HK-2 (cell line): Measurements from ENCODE around the gene LAG3.
"Not testable (repeated sequence)": the region's sequence is repeated elsewhere in the genome, so short reads cannot be mapped to it uniquely, and the experiment has no call there.

ENCODE experiments used
- DNase-seq: peaks from one replicate; pipeline ENCODE4 v3.0.0-alpha.2; 2018; ENCODE audit not compliant: unreplicated experiment

LAG3 gene

GRCh38 chr12:6772331-6772695, at the start of gene LAG3:
Gene LAG3 (plus strand): TSS chr12:6772520. CDS start chr12:6772853, 333 bp downstream.
- no peak for DNase-seq

GRCh38 chr12:6722863-6723262, 49.5 kb upstream of the LAG3 start:
- DNase-seq, result no peak

GRCh38 chr12:6723607-6724408, 48.5 kb upstream of the LAG3 start, which contains the start of gene COPS7A:
Gene COPS7A (plus strand): TSS chr12:6724046. CDS start chr12:6724657, 611 bp downstream.
- DNase-seq, result peak; percentile 99

GRCh38 chr12:6724409-6724797, 47.9 kb upstream of the LAG3 start:
- DNase-seq, result peak; percentile 56

GRCh38 chr12:6725350-6725749, 47.0 kb upstream of the LAG3 start:
- DNase-seq, result no peak

GRCh38 chr12:6729186-6729585, 43.1 kb upstream of the LAG3 start:
- no peak for DNase-seq

GRCh38 chr12:6730169-6730568, 42.2 kb upstream of the LAG3 start:
- DNase-seq, result no peak

GRCh38 chr12:6734506-6735387, 37.6 kb upstream of the LAG3 start:
- no peak for DNase-seq

GRCh38 chr12:6735448-6736191, 36.7 kb upstream of the LAG3 start:
- peak; percentile 54 for DNase-seq

- no peak for DNase-seq
Measured at GRCh38 chr12:6736754-6737153, 35.6 kb upstream of the LAG3 start.

- not testable (repeated sequence) for DNase-seq
Measured at GRCh38 chr12:6742080-6742479, 30.2 kb upstream of the LAG3 start.

GRCh38 chr12:6742834-6743233, 29.5 kb upstream of the LAG3 start:
- DNase-seq, result no peak

GRCh38 chr12:6743300-6743699, 29.0 kb upstream of the LAG3 start:
- not testable (repeated sequence) for DNase-seq

- DNase-seq, result peak; percentile 11
Measured at GRCh38 chr12:6745741-6746525, 26.4 kb upstream of the LAG3 start.

GRCh38 chr12:6747216-6747615, 25.1 kb upstream of the LAG3 start:
- DNase-seq, result no peak

GRCh38 chr12:6748761-6749160, 23.6 kb upstream of the LAG3 start:
- DNase-seq, result no peak

GRCh38 chr12:6750506-6750905, 21.8 kb upstream of the LAG3 start:
- no peak for DNase-seq

- DNase-seq, result no peak
Measured at GRCh38 chr12:6751767-6752166, 20.6 kb upstream of the LAG3 start.

- no peak for DNase-seq
Measured at GRCh38 chr12:6752167-6752920, 20.0 kb upstream of the LAG3 start.

GRCh38 chr12:6752921-6753771, 19.2 kb upstream of the LAG3 start, which contains the start of gene MLF2:
Gene MLF2 (minus strand): TSS chr12:6753141. CDS start chr12:6752334, 807 bp downstream.
- DNase-seq, result peak; percentile 98
